Dendritic cell treated with granulocyte-macrophage colony-stimulating factor and Interleukin-4, amounts not matched to agents 40 ng/mL and 50 ng/mL, for 4 days (primary cell): Measurements from ENCODE around the gene FOXC2.

Experiments
- H3K27ac Mint-ChIP-seq: one replicate; pipeline ENCODE4 v1.8.0; 2022; ENCODE audit warnings: mild to moderate bottlenecking, mixed read lengths
- H3K27me3 Mint-ChIP-seq: one replicate; pipeline ENCODE4 v1.8.0; 2022; ENCODE audit warnings: mild to moderate bottlenecking, mixed read lengths
- H3K36me3 Mint-ChIP-seq: one replicate; pipeline ENCODE4 v1.8.0; 2022; ENCODE audit warnings: low read depth, mixed read lengths
- H3K4me1 Mint-ChIP-seq: one replicate; pipeline ENCODE4 v1.8.0; 2022; ENCODE audit warnings: low read depth, mixed read lengths
- H3K4me3 Mint-ChIP-seq: one replicate; pipeline ENCODE4 v1.8.0; 2022; ENCODE audit warnings: mild to moderate bottlenecking, moderate library complexity, mixed read lengths
- H3K9me3 Mint-ChIP-seq: one replicate; pipeline ENCODE4 v1.8.0; 2022; ENCODE audit warnings: mixed read lengths
- intact Hi-C: fragments of 100-400 bp; cut with micrococcal nuclease; formaldehyde crosslinking; loops from one replicate; pipeline ENCODE4 v1.15.0; 2022

Gene FOXC2

DNA sequence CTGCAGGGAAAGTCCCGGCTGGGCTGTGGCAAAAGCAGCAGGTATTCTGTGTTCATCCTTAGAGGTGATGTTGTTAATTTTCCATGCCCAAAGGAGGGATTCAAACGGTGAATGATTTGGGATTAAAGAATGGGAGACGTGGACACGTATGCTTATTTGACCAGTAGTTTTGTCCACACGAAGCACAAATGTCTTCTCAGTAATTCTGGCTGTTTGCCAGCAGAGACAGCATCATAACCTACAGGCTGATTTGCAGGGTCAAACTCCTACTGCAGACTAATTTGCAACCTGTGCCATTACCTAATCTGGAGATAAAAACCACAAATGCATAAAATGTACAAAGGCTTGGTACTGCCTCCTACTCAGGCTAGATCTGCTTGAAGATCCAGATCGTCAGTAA is 25.7 kb upstream of the FOXC2 start:
- intact Hi-C loops = no loop called here
- Mint-ChIP-seq H3K36me3 (peaks cover 100% of the 10 kb centered on the region), H3K27ac (no peak overlapping the region), H3K4me3 (no peak overlapping the region), H3K4me1 (no peaks in the 10 kb centered on the region), H3K9me3 (no peaks in the 10 kb centered on the region), H3K27me3 (no peaks in the 10 kb centered on the region)

DNA sequence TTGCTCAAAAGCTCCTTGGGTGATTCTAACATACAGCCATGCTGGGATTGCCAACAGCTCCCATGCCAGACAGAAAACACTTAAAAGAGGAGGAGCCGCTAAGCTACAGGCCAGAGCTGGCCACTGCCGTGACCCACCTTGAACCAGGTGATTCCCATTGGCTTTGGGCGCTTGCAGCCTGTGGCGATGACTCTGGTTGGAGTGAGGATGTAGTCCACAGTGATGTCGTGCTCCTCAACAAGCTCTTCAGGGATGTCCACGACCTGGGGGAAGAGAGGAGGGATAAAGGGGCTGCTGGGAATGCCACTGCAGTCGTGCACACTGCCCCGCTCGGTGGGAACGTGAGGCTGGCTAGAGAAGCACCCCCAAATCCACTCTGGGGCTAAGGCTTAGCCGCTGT is 25.1 kb upstream of the FOXC2 start:
- peaks cover 100% of the 10 kb centered on the region for H3K36me3 Mint-ChIP-seq

GRCh38 chr16:86542756-86543750 is 23.6 kb upstream of the FOXC2 start:
- Mint-ChIP-seq H3K4me3 (no peak overlapping the region), H3K36me3 (peaks cover 94% of the 10 kb centered on the region), H3K27ac (no peak overlapping the region), H3K27me3 (no peaks in the 10 kb centered on the region), H3K4me1 (no peaks in the 10 kb centered on the region), H3K9me3 (no peaks in the 10 kb centered on the region)
- intact Hi-C loops = no loop called here

More for the DNA sequence above, 25.1 kb upstream of the FOXC2 start:
- H3K27me3 Mint-ChIP-seq = no peaks in the 10 kb centered on the region
- H3K4me3 Mint-ChIP-seq = no peak overlapping the region
- intact Hi-C loops = no loop called here
- H3K27ac Mint-ChIP-seq = no peak overlapping the region
- no peaks in the 10 kb centered on the region for H3K4me1 Mint-ChIP-seq
- H3K9me3 Mint-ChIP-seq = no peaks in the 10 kb centered on the region

DNA sequence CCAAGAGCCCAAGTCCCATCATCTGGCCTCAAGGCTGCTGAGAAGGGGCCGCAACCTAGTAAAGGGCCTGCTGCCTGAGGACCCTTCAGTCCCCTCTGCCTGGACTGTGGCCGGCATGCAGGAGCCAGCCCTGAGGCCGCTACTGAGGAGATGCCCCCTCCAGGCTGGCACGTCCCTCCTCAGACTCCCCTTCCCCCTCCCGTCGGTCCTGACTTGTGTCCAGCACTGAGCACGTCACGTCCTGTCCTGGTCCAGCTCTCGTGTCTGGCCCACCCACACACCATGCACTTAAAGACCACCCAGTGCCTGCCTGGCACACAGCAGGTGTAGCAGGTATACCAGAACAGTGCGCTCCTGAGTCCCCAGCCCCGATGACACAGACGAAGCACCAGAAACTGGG is 21.1 kb upstream of the FOXC2 start:
- Mint-ChIP-seq H3K27me3 (no peaks in the 10 kb centered on the region), H3K36me3 (peaks cover 85% of the 10 kb centered on the region), H3K4me3 (no peak overlapping the region), H3K27ac (no peak overlapping the region), H3K9me3 (no peaks in the 10 kb centered on the region), H3K4me1 (no peaks in the 10 kb centered on the region)
- intact Hi-C loops = no loop called here

- H3K36me3 Mint-ChIP-seq = peaks cover 83% of the 10 kb centered on the region
- H3K27me3 Mint-ChIP-seq = no peaks in the 10 kb centered on the region
- intact Hi-C loops = no loop called here
These were observed 20.5 kb upstream of the FOXC2 start for GRCh38 chr16:86545954-86546637.

GRCh38 chr16:86546638-86547013 is 20.0 kb upstream of the FOXC2 start:
- intact Hi-C loops = no loop called here
- no peak overlapping the region for H3K27ac Mint-ChIP-seq
- H3K4me3 Mint-ChIP-seq = no peak overlapping the region
- no peaks in the 10 kb centered on the region for H3K4me1 Mint-ChIP-seq
- no peaks in the 10 kb centered on the region for H3K9me3 Mint-ChIP-seq
- peaks cover 83% of the 10 kb centered on the region for H3K36me3 Mint-ChIP-seq
- H3K27me3 Mint-ChIP-seq = no peaks in the 10 kb centered on the region

More at GRCh38 chr16:86545954-86546637, 20.5 kb upstream of the FOXC2 start:
- Mint-ChIP-seq H3K4me3 (no peak overlapping the region), H3K27ac (no peak overlapping the region), H3K9me3 (no peaks in the 10 kb centered on the region), H3K4me1 (no peaks in the 10 kb centered on the region)

DNA sequence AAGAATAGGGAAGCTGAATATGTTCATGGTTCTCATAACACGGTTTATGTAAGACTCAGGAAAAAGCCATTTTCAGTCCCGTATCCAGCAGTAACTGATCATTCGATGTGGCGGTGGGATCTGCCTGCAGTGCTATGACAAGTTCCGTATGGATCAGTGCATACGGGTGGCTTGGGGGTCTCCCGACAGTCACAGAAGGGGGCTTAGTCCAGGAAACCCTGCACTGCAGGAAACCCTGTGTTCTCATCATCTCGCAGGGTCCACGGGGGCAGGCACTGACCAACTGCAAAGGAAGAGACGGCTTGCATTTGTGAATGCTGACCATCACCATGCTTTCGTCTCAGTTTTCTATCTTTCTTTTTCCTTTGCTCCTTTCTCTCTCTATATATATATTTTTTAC is 19.3 kb upstream of the FOXC2 start:
- Mint-ChIP-seq H3K9me3 (no peaks in the 10 kb centered on the region), H3K27ac (no peak overlapping the region), H3K4me1 (no peaks in the 10 kb centered on the region), H3K27me3 (no peaks in the 10 kb centered on the region), H3K4me3 (no peak overlapping the region), H3K36me3 (peaks cover 83% of the 10 kb centered on the region)
- intact Hi-C loops = no loop called here

- Mint-ChIP-seq H3K4me1 (peaks cover 14% of the 10 kb centered on the region), H3K27ac (no peak overlapping the region), H3K9me3 (no peaks in the 10 kb centered on the region), H3K27me3 (no peaks in the 10 kb centered on the region), H3K4me3 (no peak overlapping the region), H3K36me3 (peaks cover 78% of the 10 kb centered on the region)
- intact Hi-C loops = no loop called here
These were observed 17.3 kb upstream of the FOXC2 start for GRCh38 chr16:86549076-86549892.

DNA sequence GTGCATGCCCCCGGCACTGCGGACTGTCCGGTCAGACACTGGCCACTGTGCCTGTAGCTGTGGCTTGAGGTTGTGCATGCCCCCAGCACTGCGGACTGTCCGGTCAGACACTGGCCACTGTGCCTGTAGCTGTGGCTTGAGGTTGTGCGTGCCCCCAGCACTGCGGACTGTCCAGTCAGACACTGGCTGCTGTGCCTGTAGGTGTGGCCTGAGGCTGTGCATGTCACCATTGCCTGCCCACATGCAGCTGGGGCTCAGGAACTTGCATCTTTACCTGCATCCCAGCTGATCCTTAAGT is 16.8 kb upstream of the FOXC2 start:
- Mint-ChIP-seq H3K36me3 (peaks cover 76% of the 10 kb centered on the region), H3K4me3 (no peak overlapping the region), H3K9me3 (no peaks in the 10 kb centered on the region), H3K27ac (no peak overlapping the region), H3K27me3 (no peaks in the 10 kb centered on the region), H3K4me1 (peaks cover 16% of the 10 kb centered on the region)
- intact Hi-C loops = no loop called here

- H3K27ac Mint-ChIP-seq = no peak overlapping the region
- no peaks in the 10 kb centered on the region for H3K27me3 Mint-ChIP-seq
- H3K4me1 Mint-ChIP-seq = peaks cover 21% of the 10 kb centered on the region
- no peak overlapping the region for H3K4me3 Mint-ChIP-seq
- H3K9me3 Mint-ChIP-seq = no peaks in the 10 kb centered on the region
- intact Hi-C loops = no loop called here
- peaks cover 76% of the 10 kb centered on the region for H3K36me3 Mint-ChIP-seq
These were observed 16.3 kb upstream of the FOXC2 start for GRCh38 chr16:86550281-86550680.

GRCh38 chr16:86553356-86553755 is 13.3 kb upstream of the FOXC2 start:
- Mint-ChIP-seq H3K4me1 (peaks cover 26% of the 10 kb centered on the region), H3K4me3 (no peak overlapping the region), H3K27me3 (peaks cover 7% of the 10 kb centered on the region), H3K27ac (peak overlapping the region; percentile 99), H3K9me3 (no peaks in the 10 kb centered on the region), H3K36me3 (peaks cover 55% of the 10 kb centered on the region)
- intact Hi-C loops = no loop called here

GRCh38 chr16:86554599-86554916 is 12.1 kb upstream of the FOXC2 start:
- no peaks in the 10 kb centered on the region for H3K9me3 Mint-ChIP-seq
- peaks cover 26% of the 10 kb centered on the region for H3K4me1 Mint-ChIP-seq
- H3K27ac Mint-ChIP-seq = peak overlapping the region; percentile 99
- intact Hi-C loops = no loop called here
- H3K27me3 Mint-ChIP-seq = peaks cover 8% of the 10 kb centered on the region
- peak overlapping the region; percentile 95 for H3K4me3 Mint-ChIP-seq
- H3K36me3 Mint-ChIP-seq = peaks cover 52% of the 10 kb centered on the region

DNA sequence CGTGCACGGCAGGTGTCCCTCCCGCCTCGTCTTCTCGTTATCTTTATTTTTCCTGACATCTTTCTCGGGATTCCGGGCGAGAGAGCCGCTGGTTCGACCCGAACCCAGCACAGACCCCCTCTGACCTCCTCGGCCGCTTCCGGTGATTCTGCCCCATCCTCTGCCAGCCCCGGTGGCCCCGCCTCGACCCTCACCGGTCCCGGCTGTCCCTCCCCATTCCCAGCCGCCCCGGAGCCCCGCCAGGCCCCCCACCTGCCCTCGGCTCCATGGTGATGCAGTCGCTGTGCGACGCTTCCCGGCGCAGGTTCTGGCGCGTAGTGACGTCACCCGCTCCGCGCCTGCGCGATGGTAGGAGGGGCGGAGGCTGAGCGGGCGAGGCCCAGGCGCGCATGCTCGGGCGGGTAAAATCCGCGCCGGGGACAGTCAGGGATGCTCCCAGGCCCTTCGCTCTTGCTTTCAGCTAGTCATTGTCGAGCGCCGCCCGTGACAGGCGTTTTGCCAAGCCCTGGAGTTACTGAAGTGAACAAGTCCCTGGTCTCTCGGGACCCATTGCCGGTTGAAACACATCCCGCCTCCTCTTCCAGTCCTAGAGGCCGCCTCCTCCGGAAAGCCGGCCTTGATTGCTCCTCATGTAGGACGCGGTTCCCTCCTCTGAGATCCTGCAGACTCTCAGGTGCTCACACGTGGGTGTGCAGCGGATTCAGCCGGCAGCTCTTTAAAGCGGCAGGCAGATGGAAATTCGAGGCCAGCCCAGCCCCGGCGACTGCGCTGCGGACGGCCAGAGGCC is 11.5 kb upstream of the FOXC2 start, which contains the start of gene MTHFSD:
MTHFSD (minus strand) TSS at position 319 of the 787 bp plus-strand sequence; CDS start at position 268, 51 bp downstream.
- Mint-ChIP-seq H3K4me3 (peak within 1 kb of the TSS; percentile 95), H3K4me1 (peaks cover 26% of the 10 kb centered on the region), H3K27ac (peak within 1 kb of the TSS; percentile 99), H3K9me3 (no peaks in the 10 kb centered on the region), H3K36me3 (peaks cover 46% of the 10 kb centered on the region), H3K27me3 (peaks cover 9% of the 10 kb centered on the region)
- intact Hi-C loops = no loop called here
